ENCODE measurements around the gene LRRC26. TPM values are rescaled to one million over a fixed set of nuclear protein-coding genes. Genes with fewer than 3 reads are reported as not detected.

Gene LRRC26
- total and polyA plus RNA-seq, 2 experiments from 2014 or later, result not detected

DNA sequence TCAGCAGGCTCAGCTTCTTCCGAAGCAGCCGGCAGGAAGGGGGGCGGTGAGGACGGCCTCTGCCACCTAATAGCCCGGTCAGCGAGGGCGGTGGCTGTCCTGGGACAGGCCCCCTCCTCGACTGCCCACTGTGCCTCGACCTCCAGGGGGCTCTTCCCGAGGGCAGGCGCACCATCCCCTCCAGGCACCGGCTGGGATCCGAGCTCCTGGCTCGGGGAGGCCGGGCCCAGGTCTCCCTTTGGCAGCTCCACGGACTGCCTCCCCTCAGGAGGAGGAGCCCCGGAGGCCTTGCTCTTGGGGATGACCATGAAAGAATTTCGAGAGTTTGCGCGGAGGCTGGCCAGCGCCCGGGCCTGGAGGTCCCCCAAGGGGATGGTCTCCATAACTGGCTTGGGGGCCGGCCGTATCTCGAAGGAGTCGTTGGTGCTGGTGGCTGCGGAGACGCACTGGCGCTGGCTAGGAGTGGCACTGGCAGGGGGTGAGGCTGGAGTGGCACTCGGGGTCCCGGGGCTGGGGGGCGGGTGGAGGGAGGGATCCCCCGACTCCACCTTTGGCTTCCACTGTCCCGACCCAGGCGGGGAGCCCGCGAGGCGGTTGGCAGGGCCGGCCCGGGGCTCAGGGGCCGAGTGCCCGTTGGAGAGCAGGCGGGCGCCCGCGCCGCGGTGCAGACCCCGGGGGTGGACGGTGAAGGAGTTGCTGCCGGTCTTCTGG, 29.7 kb upstream of the LRRC26 start:
- Histone ChIP-seq H3K4me2 (ENCODE audit: unreplicated experiment) (peak overlapping the region; percentile 79), H3K9me2 (ENCODE audit: insufficient read depth) (no peaks in the 10 kb centered on the region), H2AFZ (no peak overlapping the region), H3K9me3 (ENCODE audit: low read depth) (no peaks in the 10 kb centered on the region), H3K9ac (peak overlapping the region; percentile 61), H3K4me1 (ENCODE audit: insufficient read depth) (peaks cover 20% of the 10 kb centered on the region), H3K36me3 (ENCODE audit: low read depth) (no peaks in the 10 kb centered on the region), H3K79me2 (ENCODE audit: insufficient read depth) (peaks cover 84% of the 10 kb centered on the region), H4K20me1 (ENCODE audit: insufficient read depth) (no peaks in the 10 kb centered on the region), H3K4me3 (peak overlapping the region; percentile 66), H3F3A (ENCODE audit: insufficient read depth) (no peaks in the 10 kb centered on the region; the same call in 1 of the 2 replicates), H3K27ac (no peak overlapping the region), H3K27me3 (replicated peaks; ENCODE audit: insufficient read depth) (no peaks in the 10 kb centered on the region)
- WGBS, 2 experiments (ENCODE audit: low coverage in 1 of 2, low lambda C conversion rate in 2 of 2, missing lambda C conversion rate in 2 of 2), result 14 to 31% methylated on average over 38 to 39 of the region's 51 CpGs
- in situ Hi-C loops (cut with MboI), result no loop called here
- peak; percentile 28 for DNase-seq
- TF ChIP-seq EZH2phosphoT487 (IDR thresholded peaks at IDR 0.05; ENCODE audit: insufficient read depth, low read depth) (no peak), EZH2 (IDR thresholded peaks at IDR 0.05; ENCODE audit: insufficient read depth, poor library complexity, severe bottlenecking) (no peak)

DNA sequence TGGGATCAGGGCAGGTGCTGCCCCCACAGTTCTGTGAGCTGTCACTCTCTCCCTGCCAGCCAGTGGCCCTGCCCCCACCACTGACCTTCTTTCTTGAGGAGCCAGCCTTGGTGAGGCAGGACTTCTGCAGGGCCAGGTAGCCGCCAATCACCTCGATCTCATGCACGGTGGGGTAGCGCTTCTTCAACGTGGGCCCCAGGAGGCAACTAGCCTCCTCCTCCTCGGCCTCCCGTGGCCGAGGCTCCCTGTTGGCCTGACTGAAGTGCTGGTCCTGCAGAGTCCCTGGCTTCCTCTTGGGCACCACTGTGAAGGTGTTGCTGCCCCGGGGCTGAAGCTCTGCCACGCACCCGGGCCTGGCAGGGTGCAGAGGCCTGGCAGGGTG, 29.0 kb upstream of the LRRC26 start:
- H3K79me2 ChIP-seq (ENCODE audit: insufficient read depth), result peaks cover 84% of the 10 kb centered on the region
- no peak overlapping the region for H2AFZ ChIP-seq
- H3K27me3 ChIP-seq (replicated peaks; ENCODE audit: insufficient read depth), result no peaks in the 10 kb centered on the region
- in situ Hi-C loops (cut with MboI), result no loop called here
- WGBS, 2 experiments (ENCODE audit: low coverage in 1 of 2, low lambda C conversion rate in 2 of 2, missing lambda C conversion rate in 2 of 2), result 89 to 91% methylated on average over 9 to 11 of the region's 11 CpGs
- no peaks in the 10 kb centered on the region for H3K36me3 ChIP-seq (ENCODE audit: low read depth)
- no peak for DNase-seq
- no peaks in the 10 kb centered on the region for H3F3A ChIP-seq (ENCODE audit: insufficient read depth)
- H3K27ac ChIP-seq, result no peak overlapping the region
- peaks cover 13% of the 10 kb centered on the region for H3K4me1 ChIP-seq (ENCODE audit: insufficient read depth)
- peak overlapping the region; percentile 61; the same call in 1 of the 2 replicates for H3K9ac ChIP-seq
- no peaks in the 10 kb centered on the region for H4K20me1 ChIP-seq (ENCODE audit: insufficient read depth)
- peak overlapping the region; percentile 79 for H3K4me2 ChIP-seq (ENCODE audit: unreplicated experiment)
- peak overlapping the region; percentile 66 for H3K4me3 ChIP-seq
- no peaks in the 10 kb centered on the region for H3K9me3 ChIP-seq (ENCODE audit: low read depth)
- H3K9me2 ChIP-seq (ENCODE audit: insufficient read depth), result no peaks in the 10 kb centered on the region
- no peak for TF ChIP-seq EZH2phosphoT487 (IDR thresholded peaks at IDR 0.05; ENCODE audit: insufficient read depth, low read depth)
- TF ChIP-seq EZH2 (IDR thresholded peaks at IDR 0.05; ENCODE audit: insufficient read depth, poor library complexity, severe bottlenecking), result no peak

GRCh38 chr9:137198051-137198901, 28.4 kb upstream of the LRRC26 start:
- DNase-seq, result peak; percentile 38
- Histone ChIP-seq H3K9me3 (ENCODE audit: low read depth) (no peaks in the 10 kb centered on the region), H3K79me2 (ENCODE audit: insufficient read depth) (peaks cover 84% of the 10 kb centered on the region), H3K4me2 (ENCODE audit: unreplicated experiment) (peak overlapping the region; percentile 79), H2AFZ (no peak overlapping the region), H3F3A (ENCODE audit: insufficient read depth) (no peaks in the 10 kb centered on the region), H3K36me3 (ENCODE audit: low read depth) (no peaks in the 10 kb centered on the region), H4K20me1 (ENCODE audit: insufficient read depth) (no peaks in the 10 kb centered on the region), H3K9ac (peak overlapping the region; percentile 61; the same call in 1 of the 2 replicates), H3K4me1 (ENCODE audit: insufficient read depth) (0 out of 2 replicates have a peak, but pooled peaks cover 12% of the 10 kb centered on the region), H3K4me3 (peak overlapping the region; percentile 66), H3K27me3 (replicated peaks; ENCODE audit: insufficient read depth) (no peaks in the 10 kb centered on the region), H3K27ac (no peak overlapping the region), H3K9me2 (ENCODE audit: insufficient read depth) (no peaks in the 10 kb centered on the region)
- in situ Hi-C loops (cut with MboI), result no loop called here
- TF ChIP-seq EZH2 (IDR thresholded peaks at IDR 0.05; ENCODE audit: insufficient read depth, poor library complexity, severe bottlenecking) (no peak), EZH2phosphoT487 (IDR thresholded peaks at IDR 0.05; ENCODE audit: insufficient read depth, low read depth) (no peak)
- WGBS, 2 experiments (ENCODE audit: low coverage in 1 of 2, low lambda C conversion rate in 2 of 2, missing lambda C conversion rate in 2 of 2), result 73 to 81% methylated on average over 16 to 19 of the region's 19 CpGs

GRCh38 chr9:137195525-137196220, 25.8 kb upstream of the LRRC26 start:
- H3K36me3 ChIP-seq (ENCODE audit: low read depth), result no peaks in the 10 kb centered on the region
- DNase-seq, result no peak
- no peaks in the 10 kb centered on the region for H3K9me3 ChIP-seq (ENCODE audit: low read depth)
- no peak overlapping the region for H2AFZ ChIP-seq
- H3K9me2 ChIP-seq (ENCODE audit: insufficient read depth), result no peaks in the 10 kb centered on the region
- 0 out of 2 replicates have a peak, but pooled peaks cover 9% of the 10 kb centered on the region for H3K4me1 ChIP-seq (ENCODE audit: insufficient read depth)
- H3K4me3 ChIP-seq, result no peak overlapping the region
- TF ChIP-seq EZH2phosphoT487 (IDR thresholded peaks at IDR 0.05; ENCODE audit: insufficient read depth, low read depth), result no peak
- no peak for TF ChIP-seq EZH2 (IDR thresholded peaks at IDR 0.05; ENCODE audit: insufficient read depth, poor library complexity, severe bottlenecking)
- H3K79me2 ChIP-seq (ENCODE audit: insufficient read depth), result peaks cover 86% of the 10 kb centered on the region
- no peak overlapping the region for H3K4me2 ChIP-seq (ENCODE audit: unreplicated experiment)
- H4K20me1 ChIP-seq (ENCODE audit: insufficient read depth), result no peaks in the 10 kb centered on the region
- no peaks in the 10 kb centered on the region for H3F3A ChIP-seq (ENCODE audit: insufficient read depth)
- in situ Hi-C loops (cut with MboI), result no loop called here
- 88 to 91% methylated on average over 15 to 19 of the region's 21 CpGs for WGBS, 2 experiments (ENCODE audit: low coverage in 1 of 2, low lambda C conversion rate in 2 of 2, missing lambda C conversion rate in 2 of 2)
- no peak overlapping the region for H3K27ac ChIP-seq
- no peaks in the 10 kb centered on the region for H3K27me3 ChIP-seq (replicated peaks; ENCODE audit: insufficient read depth)
- H3K9ac ChIP-seq, result no peak overlapping the region

Measured in GM23248 (cell line).